Esophagus squamous epithelium (tissue), 4 donors: ENCODE measurements around the gene TTC28.

Experiments
- CTCF ChIP-seq, 6 experiments: fragments of 450-650 bp in 4 of 6; fragments of 200-600 bp in 2 of 6; sonication (generic) in 2 of 6; IDR thresholded peaks; one replicate each; pipeline ENCODE4 v1.5.1; 2016 to 2019; ENCODE audit warnings: antibody characterized with exemption in 6 of 6, mild to moderate bottlenecking in 4 of 6, moderate library complexity in 4 of 6
- POLR2A ChIP-seq, 4 donors: fragments of 450-650 bp; IDR thresholded peaks; one replicate each; pipeline ENCODE4 v1.6.1; 2017; ENCODE audit warnings: antibody characterized with exemption in 4 of 4, mild to moderate bottlenecking in 4 of 4, moderate library complexity in 3 of 4

GRCh38 chr22:28269277-28269676, 410.4 kb downstream of the TTC28 start:
- no peak for TF ChIP-seq CTCF (IDR thresholded peaks at IDR 0.05)
- no peak for TF ChIP-seq POLR2A (IDR thresholded peaks at IDR 0.05)
